ENCODE data around the gene STARD4.

Gene STARD4, protein sequence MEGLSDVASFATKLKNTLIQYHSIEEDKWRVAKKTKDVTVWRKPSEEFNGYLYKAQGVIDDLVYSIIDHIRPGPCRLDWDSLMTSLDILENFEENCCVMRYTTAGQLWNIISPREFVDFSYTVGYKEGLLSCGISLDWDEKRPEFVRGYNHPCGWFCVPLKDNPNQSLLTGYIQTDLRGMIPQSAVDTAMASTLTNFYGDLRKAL

DNA sequence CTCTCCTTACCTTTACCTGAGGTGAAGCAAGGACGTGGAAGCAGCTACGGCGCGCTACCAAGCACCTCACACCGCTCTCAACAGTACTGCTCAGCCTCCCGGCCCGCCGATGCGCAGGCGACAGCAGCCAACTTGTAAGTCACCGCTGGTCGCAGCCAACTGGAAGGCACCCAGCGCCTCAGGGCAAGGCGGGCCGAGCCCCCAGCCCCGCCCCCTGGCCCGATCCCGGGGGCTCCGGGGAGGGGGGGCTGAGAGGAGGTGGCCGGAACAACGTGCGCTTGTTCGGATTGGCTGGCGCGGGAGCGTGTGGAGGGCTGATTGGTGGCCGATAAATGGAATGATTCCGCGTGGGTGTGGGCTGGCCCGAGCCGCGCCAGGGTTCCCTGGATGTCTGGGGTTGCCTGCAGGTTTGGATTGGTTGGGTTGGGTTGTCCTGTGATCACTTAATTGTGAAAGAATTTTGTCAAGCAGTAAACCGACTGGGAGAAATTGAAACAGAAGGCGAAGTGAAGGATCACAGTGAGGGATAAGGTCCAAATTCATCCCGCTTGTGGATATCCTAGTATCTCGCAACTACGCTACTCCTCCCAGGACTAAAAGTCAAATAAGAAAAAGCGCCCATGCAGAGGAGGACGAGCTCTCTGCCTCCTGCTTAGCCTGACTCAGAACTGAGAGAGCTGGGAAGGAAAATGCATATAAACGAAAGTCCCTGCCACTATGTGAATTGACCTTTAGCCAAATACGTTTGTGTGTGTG lies at the start of gene STARD4:
TSS of gene STARD4 (minus strand) at position 161 of the 756 bp plus-strand sequence. CDS start 5,102 bp downstream, outside the sequence.
- DNase-seq (ENCODE audit: low read depth in 2 of 2) = peak; percentile 97 to 98
- TF ChIP-seq, protein P1, sequence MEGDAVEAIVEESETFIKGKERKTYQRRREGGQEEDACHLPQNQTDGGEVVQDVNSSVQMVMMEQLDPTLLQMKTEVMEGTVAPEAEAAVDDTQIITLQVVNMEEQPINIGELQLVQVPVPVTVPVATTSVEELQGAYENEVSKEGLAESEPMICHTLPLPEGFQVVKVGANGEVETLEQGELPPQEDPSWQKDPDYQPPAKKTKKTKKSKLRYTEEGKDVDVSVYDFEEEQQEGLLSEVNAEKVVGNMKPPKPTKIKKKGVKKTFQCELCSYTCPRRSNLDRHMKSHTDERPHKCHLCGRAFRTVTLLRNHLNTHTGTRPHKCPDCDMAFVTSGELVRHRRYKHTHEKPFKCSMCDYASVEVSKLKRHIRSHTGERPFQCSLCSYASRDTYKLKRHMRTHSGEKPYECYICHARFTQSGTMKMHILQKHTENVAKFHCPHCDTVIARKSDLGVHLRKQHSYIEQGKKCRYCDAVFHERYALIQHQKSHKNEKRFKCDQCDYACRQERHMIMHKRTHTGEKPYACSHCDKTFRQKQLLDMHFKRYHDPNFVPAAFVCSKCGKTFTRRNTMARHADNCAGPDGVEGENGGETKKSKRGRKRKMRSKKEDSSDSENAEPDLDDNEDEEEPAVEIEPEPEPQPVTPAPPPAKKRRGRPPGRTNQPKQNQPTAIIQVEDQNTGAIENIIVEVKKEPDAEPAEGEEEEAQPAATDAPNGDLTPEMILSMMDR (IDR thresholded peaks at IDR 0.05; ENCODE audit: low read depth, low read length) = no peak
- H3K4me3 ChIP-seq (replicated peaks in 1 of 2; ENCODE audit: low read depth in 2 of 2, low read length in 2 of 2) = peak within 1 kb of the TSS; percentile 94 to 95

DNA sequence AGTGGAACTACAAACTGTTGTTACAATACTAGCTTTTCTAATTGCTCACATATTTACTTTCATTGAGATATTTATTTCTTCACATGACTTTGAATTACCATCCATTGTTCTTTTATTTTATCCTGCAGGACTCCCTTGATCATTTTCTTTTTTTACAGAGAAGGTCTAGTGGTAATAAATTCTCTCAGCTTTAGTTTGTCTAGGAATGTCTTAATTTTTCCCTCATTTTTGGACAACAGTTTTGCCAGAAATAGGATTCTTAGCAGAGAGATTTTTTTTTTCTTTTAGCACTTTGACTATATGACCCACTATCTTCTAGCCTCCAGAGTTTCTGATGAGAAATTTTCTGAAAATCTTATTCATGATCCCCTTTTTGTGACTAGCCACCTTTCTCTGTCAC lies 47.3 kb upstream of the STARD4 start:
- no peak overlapping the region for H3K4me3 ChIP-seq (replicated peaks in 1 of 2; ENCODE audit: low read depth in 2 of 2, low read length in 2 of 2)
- TF ChIP-seq, protein P1 (IDR thresholded peaks at IDR 0.05; ENCODE audit: low read depth, low read length) = no peak
- DNase-seq (ENCODE audit: low read depth in 2 of 2) = no peak

DNA sequence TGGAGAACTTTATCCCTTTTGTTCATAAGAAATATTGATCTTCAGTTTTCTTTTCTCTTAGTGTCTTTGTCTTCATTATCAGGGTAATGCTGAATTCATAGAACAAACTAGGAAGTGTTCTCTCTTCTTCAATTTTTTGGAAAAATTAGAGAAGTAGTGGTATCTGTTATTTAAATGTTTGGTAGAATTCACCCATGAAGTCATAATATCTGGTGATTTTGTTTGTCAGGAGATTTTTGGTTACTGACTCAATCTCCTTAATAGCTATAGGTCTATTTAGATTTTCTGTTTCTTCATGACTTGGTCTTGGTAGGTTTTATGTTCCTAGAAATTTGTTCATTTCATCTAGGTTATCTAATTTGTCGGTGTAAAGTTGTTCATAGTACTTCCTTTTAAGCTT lies 45.4 kb upstream of the STARD4 start:
- no peak overlapping the region for H3K4me3 ChIP-seq (replicated peaks in 1 of 2; ENCODE audit: low read depth in 2 of 2, low read length in 2 of 2)
- no peak for DNase-seq (ENCODE audit: low read depth in 2 of 2)
- TF ChIP-seq, protein P1 (IDR thresholded peaks at IDR 0.05; ENCODE audit: low read depth, low read length) = no peak

DNA sequence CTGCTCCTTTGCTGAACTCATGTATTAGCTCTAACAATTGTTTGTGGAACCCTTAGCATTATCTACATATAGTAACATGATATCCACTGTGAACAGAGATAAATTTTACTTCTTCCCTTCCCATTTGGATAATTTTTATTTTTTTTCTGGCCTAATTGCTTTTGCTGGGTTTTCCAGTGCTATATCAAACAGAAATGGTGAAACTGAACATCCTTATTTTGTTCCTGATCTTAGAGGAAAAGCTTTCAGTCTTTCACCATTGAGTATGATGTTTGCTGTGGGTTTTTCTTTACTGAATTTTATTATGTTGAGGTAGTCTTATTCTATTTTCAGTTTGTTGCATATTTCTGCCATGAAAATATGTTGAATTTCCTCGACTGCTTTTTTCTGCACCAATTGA lies 44.8 kb upstream of the STARD4 start:
- no peak overlapping the region for H3K4me3 ChIP-seq (replicated peaks in 1 of 2; ENCODE audit: low read depth in 2 of 2, low read length in 2 of 2)
- TF ChIP-seq, protein P1 (IDR thresholded peaks at IDR 0.05; ENCODE audit: low read depth, low read length) = no peak
- DNase-seq (ENCODE audit: low read depth in 2 of 2) = no peak

DNA sequence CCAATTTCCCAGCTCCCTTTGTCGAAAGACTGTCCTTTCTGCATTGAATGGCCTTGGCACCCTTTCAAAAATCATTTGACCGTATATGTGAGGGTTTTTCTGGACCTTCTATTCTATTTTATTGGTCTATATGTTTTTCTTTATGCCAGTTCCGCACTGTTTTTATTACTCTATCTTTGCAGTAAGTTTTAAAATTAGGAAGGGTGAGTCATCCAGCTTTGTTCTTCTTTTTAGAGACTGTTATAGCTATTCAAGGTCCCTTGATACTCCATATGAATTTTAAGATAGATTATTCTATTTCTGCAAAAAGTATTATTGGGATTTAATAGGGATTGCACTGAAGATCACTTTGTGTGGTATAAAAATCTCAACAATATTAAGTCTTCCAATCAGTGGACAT lies 44.2 kb upstream of the STARD4 start:
- no peak overlapping the region for H3K4me3 ChIP-seq (replicated peaks in 1 of 2; ENCODE audit: low read depth in 2 of 2, low read length in 2 of 2)
- TF ChIP-seq, protein P1 (IDR thresholded peaks at IDR 0.05; ENCODE audit: low read depth, low read length) = no peak
- no peak for DNase-seq (ENCODE audit: low read depth in 2 of 2)

DNA sequence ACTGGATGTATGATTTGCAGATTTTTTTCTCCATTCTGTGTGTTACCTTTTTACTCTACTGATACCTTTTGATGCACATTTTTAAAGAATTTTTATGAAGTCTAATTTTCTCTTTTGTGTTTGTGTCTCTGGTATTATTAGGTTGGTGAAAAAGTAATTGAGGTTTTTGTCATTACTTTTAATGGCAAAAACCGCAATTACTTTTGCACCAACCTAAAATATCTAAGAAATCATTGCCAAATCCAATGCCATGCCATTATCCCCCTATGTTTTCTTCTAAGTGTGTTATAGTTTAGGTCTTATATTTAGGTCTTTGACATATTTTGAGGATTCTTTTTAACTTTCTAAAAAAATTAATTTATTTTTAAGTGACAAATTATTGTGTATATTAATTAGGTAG lies 43.4 kb upstream of the STARD4 start:
- TF ChIP-seq, protein P1 (IDR thresholded peaks at IDR 0.05; ENCODE audit: low read depth, low read length) = no peak
- no peak overlapping the region for H3K4me3 ChIP-seq (replicated peaks in 1 of 2; ENCODE audit: low read depth in 2 of 2, low read length in 2 of 2)
- DNase-seq (ENCODE audit: low read depth in 2 of 2) = no peak

All from cardiac fibroblast (primary cell).